ENCODE results near the gene ELOVL5.
"Not testable (repeated sequence)": the region's sequence is repeated elsewhere in the genome, so short reads cannot be mapped to it uniquely, and the experiment has no call there.

ELOVL5 gene

GRCh38 chr6:53348371-53349208 lies at the start of gene ELOVL5:
ELOVL5 (minus strand) TSS chr6:53348950; CDS start chr6:53295699, 53,251 bp downstream.
- Histone ChIP-seq H3K36me3 (ENCODE audit: insufficient read depth, low read length) (peaks cover 4% of the 10 kb centered on the region; the same call in 1 of the 2 replicates), H3K27me3 (ENCODE audit: insufficient read depth, low read length) (no peaks in the 10 kb centered on the region), H3K27ac (ENCODE audit: low read depth, low read length) (peak within 1 kb of the TSS; percentile 93), H2AFZ (ENCODE audit: low read length, unreplicated experiment) (peak within 1 kb of the TSS; percentile 86), H3K4me3 (ENCODE audit: low read depth, low read length) (peak within 1 kb of the TSS; percentile 95), H3K4me1 (ENCODE audit: control insufficient read depth, insufficient read depth, low read length, unreplicated experiment) (peaks cover 8% of the 10 kb centered on the region), H3K79me2 (ENCODE audit: control insufficient read depth, insufficient read depth, low read length, unreplicated experiment) (peaks cover 51% of the 10 kb centered on the region)

- no peaks in the 10 kb centered on the region for H3K36me3 ChIP-seq (ENCODE audit: insufficient read depth, low read length)
- H2AFZ ChIP-seq (ENCODE audit: low read length, unreplicated experiment), result no peak overlapping the region
- no peaks in the 10 kb centered on the region for H3K79me2 ChIP-seq (ENCODE audit: control insufficient read depth, insufficient read depth, low read length, unreplicated experiment)
- no peak overlapping the region for H3K4me3 ChIP-seq (ENCODE audit: low read depth, low read length)
- H3K27me3 ChIP-seq (ENCODE audit: insufficient read depth, low read length), result no peaks in the 10 kb centered on the region
- no peak overlapping the region for H3K27ac ChIP-seq (ENCODE audit: low read depth, low read length)
- H3K4me1 ChIP-seq (ENCODE audit: control insufficient read depth, insufficient read depth, low read length, unreplicated experiment), result no peaks in the 10 kb centered on the region
Measured at GRCh38 chr6:53397283-53397682, 48.5 kb upstream of the ELOVL5 start.

GRCh38 chr6:53395986-53396385 lies 47.2 kb upstream of the ELOVL5 start:
- Histone ChIP-seq H3K36me3 (ENCODE audit: insufficient read depth, low read length) (no peaks in the 10 kb centered on the region), H3K4me3 (ENCODE audit: low read depth, low read length) (no peak overlapping the region), H3K79me2 (ENCODE audit: control insufficient read depth, insufficient read depth, low read length, unreplicated experiment) (no peaks in the 10 kb centered on the region), H3K27me3 (ENCODE audit: insufficient read depth, low read length) (no peaks in the 10 kb centered on the region), H3K4me1 (ENCODE audit: control insufficient read depth, insufficient read depth, low read length, unreplicated experiment) (no peaks in the 10 kb centered on the region), H3K27ac (ENCODE audit: low read depth, low read length) (no peak overlapping the region), H2AFZ (ENCODE audit: low read length, unreplicated experiment) (no peak overlapping the region)

- no peak overlapping the region for H3K4me3 ChIP-seq (ENCODE audit: low read depth, low read length)
- no peaks in the 10 kb centered on the region for H3K79me2 ChIP-seq (ENCODE audit: control insufficient read depth, insufficient read depth, low read length, unreplicated experiment)
- H3K36me3 ChIP-seq (ENCODE audit: insufficient read depth, low read length), result no peaks in the 10 kb centered on the region
- H3K27me3 ChIP-seq (ENCODE audit: insufficient read depth, low read length), result no peaks in the 10 kb centered on the region
- H3K4me1 ChIP-seq (ENCODE audit: control insufficient read depth, insufficient read depth, low read length, unreplicated experiment), result no peaks in the 10 kb centered on the region
- no peak overlapping the region for H3K27ac ChIP-seq (ENCODE audit: low read depth, low read length)
- H2AFZ ChIP-seq (ENCODE audit: low read length, unreplicated experiment), result no peak overlapping the region
Measured at GRCh38 chr6:53394704-53395103, 46.0 kb upstream of the ELOVL5 start.

GRCh38 chr6:53391170-53391569 lies 42.4 kb upstream of the ELOVL5 start:
- Histone ChIP-seq H3K27ac (ENCODE audit: low read depth, low read length) (no peak overlapping the region), H3K79me2 (ENCODE audit: control insufficient read depth, insufficient read depth, low read length, unreplicated experiment) (no peaks in the 10 kb centered on the region), H2AFZ (ENCODE audit: low read length, unreplicated experiment) (no peak overlapping the region), H3K36me3 (ENCODE audit: insufficient read depth, low read length) (no peaks in the 10 kb centered on the region), H3K4me3 (ENCODE audit: low read depth, low read length) (no peak overlapping the region), H3K27me3 (ENCODE audit: insufficient read depth, low read length) (no peaks in the 10 kb centered on the region), H3K4me1 (ENCODE audit: control insufficient read depth, insufficient read depth, low read length, unreplicated experiment) (no peaks in the 10 kb centered on the region)

- Histone ChIP-seq H3K27me3 (ENCODE audit: insufficient read depth, low read length) (no peaks in the 10 kb centered on the region), H3K79me2 (ENCODE audit: control insufficient read depth, insufficient read depth, low read length, unreplicated experiment) (no peaks in the 10 kb centered on the region), H3K4me3 (ENCODE audit: low read depth, low read length) (no peak overlapping the region), H3K4me1 (ENCODE audit: control insufficient read depth, insufficient read depth, low read length, unreplicated experiment) (no peaks in the 10 kb centered on the region), H2AFZ (ENCODE audit: low read length, unreplicated experiment) (no peak overlapping the region), H3K36me3 (ENCODE audit: insufficient read depth, low read length) (no peaks in the 10 kb centered on the region), H3K27ac (ENCODE audit: low read depth, low read length) (no peak overlapping the region)
Measured at GRCh38 chr6:53390010-53390409, 41.3 kb upstream of the ELOVL5 start.

GRCh38 chr6:53388615-53389014 lies 39.9 kb upstream of the ELOVL5 start:
- not testable (repeated sequence) for H3K79me2 ChIP-seq (ENCODE audit: control insufficient read depth, insufficient read depth, low read length, unreplicated experiment); H2AFZ ChIP-seq (ENCODE audit: low read length, unreplicated experiment); H3K36me3 ChIP-seq (ENCODE audit: insufficient read depth, low read length); H3K4me1 ChIP-seq (ENCODE audit: control insufficient read depth, insufficient read depth, low read length, unreplicated experiment); H3K4me3 ChIP-seq (ENCODE audit: low read depth, low read length); H3K27ac ChIP-seq (ENCODE audit: low read depth, low read length); H3K27me3 ChIP-seq (ENCODE audit: insufficient read depth, low read length)

- no peaks in the 10 kb centered on the region for H3K36me3 ChIP-seq (ENCODE audit: insufficient read depth, low read length)
- no peaks in the 10 kb centered on the region for H3K4me1 ChIP-seq (ENCODE audit: control insufficient read depth, insufficient read depth, low read length, unreplicated experiment)
- H3K4me3 ChIP-seq (ENCODE audit: low read depth, low read length), result no peak overlapping the region
- no peaks in the 10 kb centered on the region for H3K79me2 ChIP-seq (ENCODE audit: control insufficient read depth, insufficient read depth, low read length, unreplicated experiment)
- H3K27ac ChIP-seq (ENCODE audit: low read depth, low read length), result no peak overlapping the region
- peaks cover 14% of the 10 kb centered on the region; the same call in 1 of the 2 replicates for H3K27me3 ChIP-seq (ENCODE audit: insufficient read depth, low read length)
- no peak overlapping the region for H2AFZ ChIP-seq (ENCODE audit: low read length, unreplicated experiment)
Measured at GRCh38 chr6:53382421-53382820, 33.7 kb upstream of the ELOVL5 start.

GRCh38 chr6:53378208-53378607 lies 29.5 kb upstream of the ELOVL5 start:
- H3K27ac ChIP-seq (ENCODE audit: low read depth, low read length), result no peak overlapping the region
- H3K4me1 ChIP-seq (ENCODE audit: control insufficient read depth, insufficient read depth, low read length, unreplicated experiment), result no peaks in the 10 kb centered on the region
- H3K36me3 ChIP-seq (ENCODE audit: insufficient read depth, low read length), result no peaks in the 10 kb centered on the region
- no peak overlapping the region for H2AFZ ChIP-seq (ENCODE audit: low read length, unreplicated experiment)
- H3K4me3 ChIP-seq (ENCODE audit: low read depth, low read length), result no peak overlapping the region
- no peaks in the 10 kb centered on the region for H3K79me2 ChIP-seq (ENCODE audit: control insufficient read depth, insufficient read depth, low read length, unreplicated experiment)
- H3K27me3 ChIP-seq (ENCODE audit: insufficient read depth, low read length), result peaks cover 34% of the 10 kb centered on the region

GRCh38 chr6:53377793-53378192 lies 29.0 kb upstream of the ELOVL5 start:
- H3K36me3 ChIP-seq (ENCODE audit: insufficient read depth, low read length), result no peaks in the 10 kb centered on the region
- no peak overlapping the region for H3K27ac ChIP-seq (ENCODE audit: low read depth, low read length)
- no peak overlapping the region for H3K4me3 ChIP-seq (ENCODE audit: low read depth, low read length)
- H3K79me2 ChIP-seq (ENCODE audit: control insufficient read depth, insufficient read depth, low read length, unreplicated experiment), result no peaks in the 10 kb centered on the region
- H3K4me1 ChIP-seq (ENCODE audit: control insufficient read depth, insufficient read depth, low read length, unreplicated experiment), result no peaks in the 10 kb centered on the region
- H2AFZ ChIP-seq (ENCODE audit: low read length, unreplicated experiment), result no peak overlapping the region
- H3K27me3 ChIP-seq (ENCODE audit: insufficient read depth, low read length), result peaks cover 34% of the 10 kb centered on the region

- H3K27me3 ChIP-seq (ENCODE audit: insufficient read depth, low read length), result peaks cover 33% of the 10 kb centered on the region
- no peak overlapping the region for H2AFZ ChIP-seq (ENCODE audit: low read length, unreplicated experiment)
- H3K4me3 ChIP-seq (ENCODE audit: low read depth, low read length), result no peak overlapping the region
- no peaks in the 10 kb centered on the region for H3K36me3 ChIP-seq (ENCODE audit: insufficient read depth, low read length)
- no peaks in the 10 kb centered on the region for H3K79me2 ChIP-seq (ENCODE audit: control insufficient read depth, insufficient read depth, low read length, unreplicated experiment)
- no peak overlapping the region for H3K27ac ChIP-seq (ENCODE audit: low read depth, low read length)
- no peaks in the 10 kb centered on the region for H3K4me1 ChIP-seq (ENCODE audit: control insufficient read depth, insufficient read depth, low read length, unreplicated experiment)
Measured at GRCh38 chr6:53377289-53377688, 28.5 kb upstream of the ELOVL5 start.
